Psoas muscle (tissue), 8 donors: ENCODE measurements around the gene ARHGAP23. TPM values are rescaled to one million over a fixed set of nuclear protein-coding genes. Genes with fewer than 3 reads are reported as not detected.

Experiments
- ATAC-seq, 4 donors: fragments of 200-7000 bp; cut with Tn5 transposase; one replicate each; pipeline ENCODE4 v1.9.1; 2020; ENCODE audit warnings: moderate library complexity in 3 of 4, mild to moderate bottlenecking in 2 of 4
- DNase-seq, 2 donors: peaks; one replicate each; pipeline ENCODE4 v3.0.0-alpha.2; 2020
- H3K27ac ChIP-seq: fragments of 200-600 bp; one replicate; pipeline ENCODE4 v1.8.0; 2022
- H3K27me3 ChIP-seq, 3 donors: fragments of 200-600 bp in 1 of 3; one replicate each; pipeline versions ENCODE4 v1.6.1 to v1.8.0; 2013 to 2022; ENCODE audit warnings: low read length in 2 of 3, mild to moderate bottlenecking in 2 of 3, moderate library complexity in 1 of 3; ENCODE audit not compliant: insufficient read depth in 3 of 3
- H3K36me3 ChIP-seq, 2 donors: fragments of 200-600 bp in 1 of 2; one replicate each; pipeline versions ENCODE4 v1.6.1 to v1.8.0; 2013 to 2022; ENCODE audit warnings: low read depth in 1 of 2, mild to moderate bottlenecking in 1 of 2, moderate library complexity in 1 of 2; ENCODE audit not compliant: insufficient read depth in 1 of 2
- H3K4me1 ChIP-seq: fragments of 200-600 bp; one replicate; pipeline ENCODE4 v1.8.0; 2022
- H3K4me3 ChIP-seq: fragments of 200-600 bp; one replicate; pipeline ENCODE4 v1.8.0; 2022; ENCODE audit warnings: mild to moderate bottlenecking
- H3K9me3 ChIP-seq: fragments of 200-600 bp; one replicate; pipeline ENCODE4 v1.8.0; 2022
- CTCF ChIP-seq: fragments of 200-600 bp; IDR thresholded peaks from one replicate; pipeline ENCODE4 v1.8.0; 2022; ENCODE audit warnings: antibody characterized with exemption
- WGBS, 3 donors: extraction: QIAGEN DNeasy Blood & Tissue Kit; methylation state at CpG; one replicate each; pipeline versions ENCODE4 v1.1.6 to v1.1.7; 2013; 5-methylcytosine and 5-hydroxymethylcytosine counted together
- intact Hi-C, 2 donors: fragments of 100-400 bp; cut with DNase I; formaldehyde crosslinking; loops; one replicate each; pipeline versions ENCODE4 v1.11.0 to v1.14.2; 2022
- polyA plus RNA-seq, 3 donors: library from polyadenylated mRNA; stranded (reverse); fragments of 200-250 nt; gene quantifications; one replicate each; pipeline ENCODE4 v1.2.3, GENCODE V29; 2013
- total RNA-seq, 4 donors: library from RNA; stranded (reverse); fragmentation: NEBNext Ultra II Directional in 2 of 4; extraction: Animal tissue kit (Norgen Biotek cat#: 25700) in 2 of 4; gene quantifications; one replicate each; pipeline versions ENCODE4 v1.2.1 to v1.2.4, GENCODE V29; 2021 to 2023
- donor health status: healthy with polysubstance abuse.
- donor health status: DM: no; HTN: no; CAD: no; lungs with moderate emphysema.
- donor health status: Bipolar disorder and iron deficiency.
- donor health status: healthy.
- donor health status: DM: yes; HTN: yes; CAD: no.
- donor health status: DM: no; HTN: no; CAD: no.
- donor health status: DM: no; HTN: no; CAD: no.
- donor health status: DM: yes; HTN: yes; CAD: no.

ARHGAP23 gene
- total and polyA plus RNA-seq, 7 donors: 7.6 to 35.8 (median 23.6) TPM

GRCh38 chr17:38538906-38539305, 110.6 kb downstream of the ARHGAP23 start:
- intact Hi-C loops: no loop called here
- DNase-seq (peak in 1 of 2 donors; percentile 15), ATAC-seq (no peak)
- Histone ChIP-seq H3K36me3 (no peaks in the 10 kb centered on the region), H3K9me3 (no peaks in the 10 kb centered on the region), H3K27me3 (peaks cover 0 to 15% (median 5%) of the 10 kb centered on the region in 3 donors), H3K4me1 (no peaks in the 10 kb centered on the region), H3K4me3 (no peak overlapping the region), H3K27ac (no peak overlapping the region)
- no peak for TF ChIP-seq CTCF
- 83 to 92% (median 87%) methylated on average over 9 of the region's 9 CpGs for WGBS, 3 donors

- Histone ChIP-seq H3K4me3 (no peak overlapping the region), H3K4me1 (no peaks in the 10 kb centered on the region), H3K27ac (no peak overlapping the region), H3K9me3 (no peaks in the 10 kb centered on the region), H3K36me3 (no peaks in the 10 kb centered on the region), H3K27me3 (peaks cover 0 to 17% (median 7%) of the 10 kb centered on the region in 3 donors)
- no peak for TF ChIP-seq CTCF
- no peak for ATAC-seq
- 62 to 72% (median 68%) methylated on average over 8 of the region's 8 CpGs for WGBS, 3 donors
- DNase-seq: peak in 1 of 2 donors; percentile 19
- intact Hi-C loops: no loop called here
These were observed 111.1 kb downstream of the ARHGAP23 start for GRCh38 chr17:38539386-38539785.

- peaks cover 0 to 10% (median 7%) of the 10 kb centered on the region in 3 donors for H3K27me3 ChIP-seq
- H3K9me3 ChIP-seq: no peaks in the 10 kb centered on the region
- H3K27ac ChIP-seq: no peak overlapping the region
- WGBS, 3 donors: 71 to 78% (median 72%) methylated on average over 11 of the region's 11 CpGs
- H3K36me3 ChIP-seq: no peaks in the 10 kb centered on the region
- H3K4me3 ChIP-seq: no peak overlapping the region
- TF ChIP-seq CTCF: no peak
- ATAC-seq (no peak), DNase-seq (peak in 1 of 2 donors; percentile 10)
- intact Hi-C loops: no loop called here
- H3K4me1 ChIP-seq: no peaks in the 10 kb centered on the region
These were observed 112.3 kb downstream of the ARHGAP23 start for GRCh38 chr17:38540514-38541045.

- Histone ChIP-seq H3K27me3 (peaks cover 0 to 10% (median 7%) of the 10 kb centered on the region in 3 donors), H3K27ac (no peak overlapping the region), H3K9me3 (no peaks in the 10 kb centered on the region), H3K4me1 (no peaks in the 10 kb centered on the region), H3K4me3 (no peak overlapping the region), H3K36me3 (no peaks in the 10 kb centered on the region)
- intact Hi-C loops: no loop called here
- ATAC-seq (no peak), DNase-seq (peak in 1 of 2 donors; percentile 27)
- no peak for TF ChIP-seq CTCF
- WGBS, 3 donors: 57 to 63% (median 59%) methylated on average over 11 of the region's 11 CpGs
These were observed 113.0 kb downstream of the ARHGAP23 start for GRCh38 chr17:38541281-38541680.

- no peak overlapping the region for H3K4me3 ChIP-seq
- no peaks in the 10 kb centered on the region for H3K4me1 ChIP-seq
- no peak for TF ChIP-seq CTCF
- no peaks in the 10 kb centered on the region for H3K36me3 ChIP-seq
- no peaks in the 10 kb centered on the region for H3K9me3 ChIP-seq
- intact Hi-C loops: no loop called here
- 73 to 82% (median 79%) methylated on average over 8 of the region's 8 CpGs for WGBS, 3 donors
- ATAC-seq (no peak), DNase-seq (peak in 1 of 2 donors; percentile 14)
- peaks cover 0 to 14% (median 4%) of the 10 kb centered on the region in 3 donors for H3K27me3 ChIP-seq
- no peak overlapping the region for H3K27ac ChIP-seq
These were observed 114.0 kb downstream of the ARHGAP23 start for GRCh38 chr17:38542286-38542685.
